ENCODE measurements around the gene TBC1D22A. TPM values are rescaled to one million over a fixed set of nuclear protein-coding genes. Genes with fewer than 3 reads are reported as not detected.

Gene TBC1D22A
- total and polyA plus RNA-seq, 9 of the 15 experiments (the other 6 are each of a cell fraction or from before 2014, with no cell fraction given), result 0.20 to 11.5 (median 5.2) TPM

DNA sequence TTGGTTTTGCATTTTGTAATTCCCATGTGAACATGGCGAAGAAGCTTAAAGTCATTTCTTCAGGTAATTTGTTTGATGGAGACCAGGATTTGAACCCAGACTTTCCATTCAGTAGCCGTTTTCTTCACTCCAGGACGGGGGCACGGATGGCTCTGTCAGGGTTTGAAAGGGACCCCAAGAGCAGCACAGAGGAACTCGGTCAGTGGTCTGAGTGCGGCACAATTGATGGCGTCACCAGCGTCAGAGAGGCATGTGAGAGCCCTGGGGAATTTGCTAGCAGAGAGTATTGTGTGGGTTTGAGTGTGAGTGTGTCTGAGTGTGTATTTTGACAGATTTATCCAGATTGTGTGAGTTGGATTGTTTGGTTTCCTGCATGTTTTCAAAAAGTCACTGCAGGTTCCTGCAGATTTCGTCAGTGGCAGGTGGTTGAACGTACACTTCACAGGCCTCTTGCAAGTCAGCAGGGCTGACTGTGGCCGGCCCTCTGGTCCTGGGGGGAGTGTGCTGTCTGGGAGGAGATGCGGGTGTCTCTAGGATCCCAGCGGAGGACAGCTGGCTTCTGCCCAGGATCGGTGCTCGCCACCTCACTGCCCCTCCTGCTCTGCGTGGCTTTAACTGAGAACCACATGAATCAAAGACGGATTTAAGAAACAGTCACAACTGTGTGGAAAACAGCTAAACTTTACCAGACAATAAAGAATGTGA lies 199.3 kb downstream of the TBC1D22A start:
- DNase-seq (ENCODE audit: extremely low read depth in 1 of 4, low spot score in 3 of 4), result no peak
- ChIA-PET CTCF (ENCODE audit: low intra/inter-chr PET ratio) (interaction anchor here (0.5 kb wide), 1 partner anchor 62 kb away, joined by 4 read pairs; no protein-coding TSS in a partner anchor), POLR2A (interaction anchor here (0.6 kb wide), 1 partner anchor 17 kb away, joined by 3 read pairs; no protein-coding TSS in a partner anchor)
- no peak for ATAC-seq
- Histone ChIP-seq H3K27ac (ENCODE audit: extremely low read depth, low read depth, low read length) (no peak overlapping the region), H3K4me1 (replicated peaks in 1 of 2; ENCODE audit: control insufficient read depth in 2 of 2, insufficient read depth in 2 of 2, low read length in 2 of 2) (peaks cover 0 to 3% of the 10 kb centered on the region in 2 experiments; a peak in 1 of 5 replicates), H3K79me2 (ENCODE audit: control insufficient read depth, insufficient read depth, low read length) (no peaks in the 10 kb centered on the region), H3K9me3 (replicated peaks; ENCODE audit: control insufficient read depth, insufficient read depth, low read depth, low read length) (no peaks in the 10 kb centered on the region), H3K9ac (ENCODE audit: insufficient read depth in 1 of 2, low read depth in 2 of 2, low read length in 2 of 2) (no peak overlapping the region), H4K20me1 (replicated peaks; ENCODE audit: control insufficient read depth, insufficient read depth, low read length) (0 out of 2 replicates have a peak, but pooled peaks cover 3% of the 10 kb centered on the region), H2AFZ (ENCODE audit: low read depth, low read length) (no peak overlapping the region), H3K9me1 (ENCODE audit: control insufficient read depth, insufficient read depth, low read length) (no peaks in the 10 kb centered on the region), H3K27me3 (ENCODE audit: control insufficient read depth in 2 of 2, insufficient read depth in 2 of 2, low read length in 2 of 2) (no peaks in the 10 kb centered on the region), H3K36me3 (ENCODE audit: control insufficient read depth, insufficient read depth, low read length) (no peaks in the 10 kb centered on the region), H3K4me2 (ENCODE audit: insufficient read depth, low read length) (no peak overlapping the region), H3K4me3 (no peak overlapping the region)
- TF ChIP-seq, protein P1, sequence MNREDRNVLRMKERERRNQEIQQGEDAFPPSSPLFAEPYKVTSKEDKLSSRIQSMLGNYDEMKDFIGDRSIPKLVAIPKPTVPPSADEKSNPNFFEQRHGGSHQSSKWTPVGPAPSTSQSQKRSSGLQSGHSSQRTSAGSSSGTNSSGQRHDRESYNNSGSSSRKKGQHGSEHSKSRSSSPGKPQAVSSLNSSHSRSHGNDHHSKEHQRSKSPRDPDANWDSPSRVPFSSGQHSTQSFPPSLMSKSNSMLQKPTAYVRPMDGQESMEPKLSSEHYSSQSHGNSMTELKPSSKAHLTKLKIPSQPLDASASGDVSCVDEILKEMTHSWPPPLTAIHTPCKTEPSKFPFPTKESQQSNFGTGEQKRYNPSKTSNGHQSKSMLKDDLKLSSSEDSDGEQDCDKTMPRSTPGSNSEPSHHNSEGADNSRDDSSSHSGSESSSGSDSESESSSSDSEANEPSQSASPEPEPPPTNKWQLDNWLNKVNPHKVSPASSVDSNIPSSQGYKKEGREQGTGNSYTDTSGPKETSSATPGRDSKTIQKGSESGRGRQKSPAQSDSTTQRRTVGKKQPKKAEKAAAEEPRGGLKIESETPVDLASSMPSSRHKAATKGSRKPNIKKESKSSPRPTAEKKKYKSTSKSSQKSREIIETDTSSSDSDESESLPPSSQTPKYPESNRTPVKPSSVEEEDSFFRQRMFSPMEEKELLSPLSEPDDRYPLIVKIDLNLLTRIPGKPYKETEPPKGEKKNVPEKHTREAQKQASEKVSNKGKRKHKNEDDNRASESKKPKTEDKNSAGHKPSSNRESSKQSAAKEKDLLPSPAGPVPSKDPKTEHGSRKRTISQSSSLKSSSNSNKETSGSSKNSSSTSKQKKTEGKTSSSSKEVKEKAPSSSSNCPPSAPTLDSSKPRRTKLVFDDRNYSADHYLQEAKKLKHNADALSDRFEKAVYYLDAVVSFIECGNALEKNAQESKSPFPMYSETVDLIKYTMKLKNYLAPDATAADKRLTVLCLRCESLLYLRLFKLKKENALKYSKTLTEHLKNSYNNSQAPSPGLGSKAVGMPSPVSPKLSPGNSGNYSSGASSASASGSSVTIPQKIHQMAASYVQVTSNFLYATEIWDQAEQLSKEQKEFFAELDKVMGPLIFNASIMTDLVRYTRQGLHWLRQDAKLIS (CRISPR knock-in tag; IDR thresholded peaks at IDR 0.05), result no peak
- intact Hi-C loops (cut with micrococcal nuclease) (no loop called here), in situ Hi-C loops (cut with MboI) (no loop called here)
- FAIRE-seq, result no peak
- no TSS peak for BruUV-seq (replicated peaks)
- 78% methylated on average over 13 of the region's 17 CpGs for WGBS (ENCODE audit: insufficient coverage, low coverage, missing lambda C conversion rate)

All from K562 (cell line).